Uterus (tissue), 2 donors: ENCODE results near the gene BCAP29.

ENCODE experiments used
- CTCF ChIP-seq, 4 experiments: fragments of 200-600 bp in 2 of 4; fragments of 450-650 bp in 2 of 4; sonication (generic) in 2 of 4; IDR thresholded peaks; one replicate each; pipeline ENCODE4 v1.5.1; 2016 to 2019; ENCODE audit warnings: antibody characterized with exemption in 4 of 4, mild to moderate bottlenecking in 2 of 4, moderate library complexity in 1 of 4
- POLR2A ChIP-seq, 2 donors: fragments of 450-650 bp; IDR thresholded peaks; one replicate each; pipeline ENCODE4 v1.6.1; 2016; ENCODE audit warnings: antibody characterized with exemption in 2 of 2, mild to moderate bottlenecking in 1 of 2, moderate library complexity in 1 of 2

GRCh38 chr7:107570298-107570697 is 9.7 kb upstream of the BCAP29 start:
- TF ChIP-seq CTCF (IDR thresholded peaks at IDR 0.05), result no peak
- no peak for TF ChIP-seq POLR2A (IDR thresholded peaks at IDR 0.05)
